ENCODE results near the gene ATG4D.
A peak's percentile ranks its signal among the peaks of the same experiment; 100 is the strongest.

ATG4D gene

GRCh38 chr19:10517760-10518443, 25.8 kb upstream of the ATG4D start (continued):
- TF ChIP-seq AEBP2 (tag by site-specific recombination; IDR thresholded peaks at IDR 0.05; ENCODE audit: borderline replicate concordance) (no peak), ZNF529 (tag by site-specific recombination; IDR thresholded peaks at IDR 0.05; ENCODE audit: insufficient replicate concordance) (no peak), HOXC10 (CRISPR knock-in tag; IDR thresholded peaks at IDR 0.05) (no peak), ZNF18 (tag by site-specific recombination; IDR thresholded peaks at IDR 0.05) (0 out of 2 replicates have a peak, but pooled peaks have one; percentile 22), ZNF768 (tag by site-specific recombination; IDR thresholded peaks at IDR 0.05) (no peak), PRDM2 (tag by site-specific recombination; IDR thresholded peaks at IDR 0.05; ENCODE audit: borderline replicate concordance) (no peak), GLIS2 (tag by site-specific recombination; IDR thresholded peaks at IDR 0.05) (peak; percentile 89), INSM2 (tag by site-specific recombination; IDR thresholded peaks at IDR 0.05) (peak; percentile 39), ZNF555 (tag by site-specific recombination; conservative IDR thresholded peaks at IDR 0.05) (no peak), ZNF561 (tag by site-specific recombination; IDR thresholded peaks at IDR 0.05; ENCODE audit: borderline replicate concordance) (peak; percentile 62; the same call in 1 of the 2 replicates), ZNF544 (tag by site-specific recombination; IDR thresholded peaks at IDR 0.05) (no peak), ZNF223 (tag by site-specific recombination; IDR thresholded peaks at IDR 0.05) (no peak), GLI4 (tag by site-specific recombination; IDR thresholded peaks at IDR 0.05) (no peak), ZNF560 (tag by site-specific recombination; IDR thresholded peaks at IDR 0.05; ENCODE audit: borderline replicate concordance) (no peak), ZNF26 (tag by site-specific recombination; IDR thresholded peaks at IDR 0.05) (no peak), ZNF747 (tag by site-specific recombination; IDR thresholded peaks at IDR 0.05) (no peak), ZNF10 (tag by site-specific recombination; IDR thresholded peaks at IDR 0.05) (no peak), ZNF624 (tag by site-specific recombination; IDR thresholded peaks at IDR 0.05) (no peak), ZNF280C (tag by site-specific recombination; IDR thresholded peaks at IDR 0.05) (no peak), YY1 (tag by site-specific recombination; IDR thresholded peaks at IDR 0.05) (no peak), ZNF202 (tag by site-specific recombination; IDR thresholded peaks at IDR 0.05; ENCODE audit: borderline replicate concordance) (no peak), SP7 (tag by site-specific recombination; IDR thresholded peaks at IDR 0.05) (peak; percentile 72), ZNF138 (tag by site-specific recombination; IDR thresholded peaks at IDR 0.05; ENCODE audit: borderline replicate concordance) (no peak), ZBTB1 (tag by site-specific recombination; IDR thresholded peaks at IDR 0.05) (no peak)
